IPS-20b (cell line): Measurements from ENCODE around the gene ATP5F1E.

Source experiments
- H3K27ac ChIP-seq: one replicate; pipeline ENCODE4 v1.5.1; 2013; ENCODE audit warnings: low read length
- H3K27me3 ChIP-seq: 2 replicates; pipeline ENCODE4 v1.6.1; 2013; ENCODE audit warnings: mild to moderate bottlenecking, low read length, inconsistent platforms; ENCODE audit not compliant: insufficient read depth
- H3K36me3 ChIP-seq: 2 replicates; pipeline ENCODE4 v1.6.1; 2013; ENCODE audit warnings: low read depth, mild to moderate bottlenecking, inconsistent platforms, low read length, moderate library complexity; ENCODE audit not compliant: insufficient read depth
- H3K4me1 ChIP-seq: 2 replicates; pipeline ENCODE4 v1.6.1; 2013; ENCODE audit warnings: mild to moderate bottlenecking, control low read depth, inconsistent platforms, low read length, moderate library complexity; ENCODE audit not compliant: insufficient read depth
- H3K4me3 ChIP-seq: 2 replicates; pipeline ENCODE4 v1.5.1; 2013; ENCODE audit warnings: mild to moderate bottlenecking, low read length, inconsistent platforms
- H3K9ac ChIP-seq: 2 replicates; pipeline ENCODE4 v1.6.1; 2013; ENCODE audit warnings: low read depth, mild to moderate bottlenecking, inconsistent platforms, low read length, moderate library complexity
- H3K9me3 ChIP-seq: 2 replicates; pipeline ENCODE4 v1.6.1; 2013; ENCODE audit warnings: mild to moderate bottlenecking, low read depth, low read length, inconsistent platforms; ENCODE audit not compliant: insufficient read depth

The ATP5F1E gene

DNA sequence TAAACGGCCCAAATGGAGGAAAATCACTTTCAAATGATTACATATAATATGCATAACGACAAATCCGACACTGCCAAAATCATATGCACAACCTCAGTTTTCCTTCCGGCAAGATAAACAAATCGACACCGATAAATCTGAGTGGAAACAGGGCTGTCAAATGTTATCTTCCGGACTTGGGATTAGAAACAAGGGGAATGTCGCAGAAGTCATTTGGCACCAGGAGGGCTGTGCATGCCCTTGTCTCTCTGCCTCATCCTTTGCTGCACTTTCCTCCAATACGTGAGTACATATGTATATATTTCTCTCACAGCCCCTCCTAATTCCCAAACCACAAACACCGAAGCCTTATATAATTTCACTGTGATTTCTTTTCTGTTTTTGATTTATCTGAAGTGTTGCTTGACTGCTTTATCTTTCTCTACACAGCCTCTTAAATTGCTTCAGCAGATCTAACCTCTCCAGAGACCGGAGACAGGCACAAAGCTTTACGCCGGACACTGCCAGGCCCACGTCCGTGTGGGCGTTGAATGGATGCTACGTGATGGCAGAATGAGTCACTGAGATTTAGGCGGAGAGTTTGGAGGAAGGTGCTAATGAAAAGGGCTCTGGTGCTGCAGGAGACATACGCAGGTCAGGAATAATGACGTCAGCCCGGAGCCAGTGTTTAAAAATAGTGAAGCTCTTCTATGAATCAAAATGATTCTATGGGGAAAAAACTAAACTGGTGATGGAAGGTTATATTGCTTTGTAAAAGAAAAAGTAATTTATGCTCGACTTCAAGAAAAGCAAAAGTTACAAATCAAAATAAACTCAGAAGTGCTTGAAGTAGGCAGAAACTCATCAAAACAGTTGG is 31.5 kb upstream of the ATP5F1E start:
- H3K27ac ChIP-seq, result no peak overlapping the region
- no peaks in the 10 kb centered on the region for H3K4me1 ChIP-seq
- H3K36me3 ChIP-seq, result no peaks in the 10 kb centered on the region
- H3K4me3 ChIP-seq, result no peak overlapping the region
- H3K27me3 ChIP-seq, result no peaks in the 10 kb centered on the region
- H3K9me3 ChIP-seq, result no peaks in the 10 kb centered on the region
- H3K9ac ChIP-seq, result no peak overlapping the region

DNA sequence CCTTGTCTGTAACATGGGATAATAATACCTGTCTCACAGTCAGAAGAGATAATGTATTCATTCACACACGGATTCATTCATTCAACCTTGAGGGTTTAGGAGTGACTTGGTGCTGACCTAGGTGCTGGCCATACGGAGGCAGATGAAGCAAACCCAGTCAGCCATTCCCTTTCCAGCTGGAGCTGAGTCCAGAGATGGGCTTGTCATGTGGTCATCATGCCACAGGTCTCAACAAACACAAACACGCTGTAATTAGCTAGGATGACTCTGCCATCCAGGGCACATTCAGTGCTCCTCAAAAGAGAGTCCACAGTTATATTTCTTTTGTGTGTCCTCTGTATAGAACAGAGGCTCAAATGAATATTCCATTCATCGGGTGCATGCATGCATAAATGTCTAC is 29.9 kb upstream of the ATP5F1E start:
- no peaks in the 10 kb centered on the region for H3K4me1 ChIP-seq
- H3K36me3 ChIP-seq, result no peaks in the 10 kb centered on the region
- no peak overlapping the region for H3K4me3 ChIP-seq
- H3K9me3 ChIP-seq, result no peaks in the 10 kb centered on the region
- H3K9ac ChIP-seq, result no peak overlapping the region
- no peaks in the 10 kb centered on the region for H3K27me3 ChIP-seq
- H3K27ac ChIP-seq, result no peak overlapping the region

DNA sequence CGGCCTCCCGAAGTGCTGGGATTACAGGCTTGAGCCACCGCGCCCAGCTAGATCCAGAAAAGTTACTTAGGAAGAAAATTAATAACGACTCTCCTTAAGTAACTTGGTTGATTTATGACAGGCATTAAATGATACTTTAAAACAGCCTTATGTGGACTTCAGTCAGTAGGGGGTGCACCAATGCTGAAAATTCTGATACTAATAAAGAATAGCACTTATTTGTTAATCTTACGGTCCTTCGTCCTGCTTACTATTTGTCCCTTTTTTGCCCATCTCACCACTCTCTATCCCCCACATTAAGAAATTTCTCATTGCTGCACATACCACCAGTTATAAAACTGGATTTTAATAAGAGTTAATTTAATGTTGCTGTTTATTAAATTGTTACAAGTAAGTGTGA is 23.2 kb upstream of the ATP5F1E start:
- Histone ChIP-seq H3K4me3 (no peak overlapping the region), H3K27me3 (peaks cover 9% of the 10 kb centered on the region; the same call in 1 of the 2 replicates), H3K9me3 (no peaks in the 10 kb centered on the region), H3K36me3 (no peaks in the 10 kb centered on the region), H3K4me1 (no peaks in the 10 kb centered on the region), H3K27ac (no peak overlapping the region), H3K9ac (no peak overlapping the region)

DNA sequence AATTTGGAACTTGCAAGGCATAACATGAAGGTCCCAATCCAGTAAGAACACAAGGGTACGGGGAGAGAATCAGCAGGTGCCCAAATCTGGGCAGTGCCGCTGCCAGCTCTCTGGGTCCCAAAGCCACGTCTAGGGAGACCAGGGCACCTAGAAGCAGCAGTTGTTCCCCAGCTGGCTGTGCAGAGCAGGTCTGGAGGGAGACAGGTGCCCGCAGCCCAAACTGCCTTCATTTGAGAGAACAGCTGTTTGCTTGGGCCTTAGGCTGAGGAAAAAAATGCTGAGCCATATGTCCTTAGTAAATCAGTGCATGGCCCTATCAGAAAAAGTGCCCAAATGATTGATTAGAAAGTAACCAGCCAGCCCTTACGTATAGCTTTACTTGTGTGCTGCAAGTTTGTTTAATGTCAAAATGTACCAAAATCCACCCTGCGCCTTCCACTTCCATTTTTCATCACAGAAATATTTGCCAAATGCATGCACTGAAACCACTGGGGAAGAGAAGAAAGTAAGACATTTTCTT is 19.6 kb upstream of the ATP5F1E start:
- Histone ChIP-seq H3K27me3 (peaks cover 25% of the 10 kb centered on the region), H3K4me1 (no peaks in the 10 kb centered on the region), H3K27ac (no peak overlapping the region), H3K36me3 (no peaks in the 10 kb centered on the region), H3K4me3 (no peak overlapping the region), H3K9ac (no peak overlapping the region), H3K9me3 (no peaks in the 10 kb centered on the region)

DNA sequence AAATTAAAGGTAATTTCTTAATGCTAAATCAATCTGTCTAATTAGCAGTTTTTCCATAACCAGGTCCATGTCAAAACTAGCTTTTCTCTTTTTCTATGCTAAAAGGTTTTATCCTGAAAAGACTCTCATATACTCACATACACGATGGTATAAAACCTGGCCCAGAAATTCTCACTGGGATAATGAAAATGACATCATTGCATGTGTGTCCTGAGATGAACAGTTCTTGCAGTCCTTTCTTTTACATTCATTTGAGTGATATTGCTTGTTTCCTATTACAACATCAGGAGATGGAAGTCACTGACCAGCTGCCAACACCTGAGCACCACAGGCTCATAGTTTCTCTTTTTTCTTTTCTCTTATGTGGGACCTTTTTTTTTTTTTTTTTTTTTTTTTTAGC is 18.3 kb upstream of the ATP5F1E start:
- no peaks in the 10 kb centered on the region for H3K9me3 ChIP-seq

DNA sequence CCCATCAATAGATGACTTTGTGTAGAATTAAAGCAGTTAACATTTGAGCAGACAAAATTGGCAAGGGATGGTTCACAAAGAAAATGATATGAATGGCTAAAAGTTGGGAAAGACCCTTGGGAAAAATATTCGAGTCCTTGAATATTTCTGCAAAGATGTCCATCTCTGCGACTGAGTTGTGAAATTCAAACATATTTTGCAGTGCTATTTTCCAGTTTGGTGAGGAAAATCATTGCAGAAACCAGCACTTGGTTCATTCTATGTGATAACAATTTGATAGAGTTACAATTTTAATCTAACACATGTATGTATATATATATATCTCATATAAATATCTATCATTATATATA is 16.5 kb upstream of the ATP5F1E start:
- H3K9me3 ChIP-seq, result no peaks in the 10 kb centered on the region

More for the DNA sequence above, 18.3 kb upstream of the ATP5F1E start:
- Histone ChIP-seq H3K27me3 (peaks cover 25% of the 10 kb centered on the region), H3K4me3 (no peak overlapping the region), H3K27ac (no peak overlapping the region), H3K9ac (no peak overlapping the region), H3K36me3 (no peaks in the 10 kb centered on the region), H3K4me1 (no peaks in the 10 kb centered on the region)

DNA sequence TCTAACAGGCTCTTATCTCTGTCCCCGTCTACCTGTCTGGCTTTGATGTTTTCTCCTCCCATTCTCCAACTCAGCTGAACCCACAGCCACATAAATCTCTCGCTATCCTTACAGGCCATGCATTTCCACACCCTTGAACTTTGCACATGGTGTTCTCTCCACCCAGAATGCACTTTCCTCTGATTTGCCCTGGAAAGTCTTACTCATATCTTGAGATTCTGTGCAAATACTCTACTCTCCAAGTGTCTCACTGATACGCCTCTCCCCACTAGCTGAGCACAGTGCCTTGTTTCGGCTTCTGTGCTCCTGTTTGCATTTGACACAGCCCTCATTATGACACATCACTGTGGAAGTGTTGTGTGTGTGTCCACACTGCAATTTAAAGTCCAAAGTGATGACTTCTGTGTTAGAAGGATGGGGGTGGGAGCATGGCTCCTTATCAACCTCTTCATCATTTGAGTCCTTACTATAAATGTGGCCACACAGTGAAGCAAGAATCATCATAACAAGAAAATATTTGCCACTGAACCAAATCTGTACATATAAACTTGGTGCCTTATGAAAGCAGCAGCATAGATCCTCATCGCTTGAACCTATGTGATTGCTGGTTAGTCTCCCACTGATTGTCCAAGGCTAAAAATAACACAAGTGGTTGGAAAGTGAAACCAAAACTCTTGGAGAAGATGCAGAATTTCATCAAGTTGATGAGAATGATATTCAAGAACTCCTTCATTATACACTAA is 16.0 kb upstream of the ATP5F1E start:
- Histone ChIP-seq H3K4me1 (no peaks in the 10 kb centered on the region), H3K27me3 (peaks cover 25% of the 10 kb centered on the region), H3K27ac (no peak overlapping the region), H3K4me3 (no peak overlapping the region), H3K9ac (no peak overlapping the region), H3K9me3 (no peaks in the 10 kb centered on the region), H3K36me3 (no peaks in the 10 kb centered on the region)

More for the DNA sequence above, 16.5 kb upstream of the ATP5F1E start:
- Histone ChIP-seq H3K27me3 (peaks cover 25% of the 10 kb centered on the region), H3K4me3 (no peak overlapping the region), H3K27ac (no peak overlapping the region), H3K36me3 (no peaks in the 10 kb centered on the region), H3K9ac (no peak overlapping the region), H3K4me1 (no peaks in the 10 kb centered on the region)

DNA sequence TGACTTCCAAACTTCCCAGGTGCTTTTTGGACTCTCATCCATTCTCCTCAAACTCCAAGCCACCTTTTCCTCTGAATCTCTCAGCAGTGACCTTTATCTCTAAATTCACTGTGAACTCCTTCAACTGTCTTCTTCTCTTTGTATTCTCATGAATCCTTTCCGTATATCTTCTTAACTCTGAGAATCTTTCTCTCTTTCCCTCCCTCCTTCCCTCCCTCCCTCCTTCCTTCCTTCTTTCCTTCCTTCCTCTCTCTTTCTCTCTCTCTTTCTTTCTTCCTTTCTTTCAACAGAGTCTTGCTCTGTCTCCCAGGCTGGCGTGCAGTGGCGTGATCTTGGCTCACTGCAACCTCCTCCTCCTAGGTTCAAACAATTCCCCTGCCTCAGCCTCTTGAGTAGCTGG is 14.7 kb upstream of the ATP5F1E start:
- no peaks in the 10 kb centered on the region for H3K9me3 ChIP-seq
- H3K27me3 ChIP-seq, result peaks cover 28% of the 10 kb centered on the region
- no peak overlapping the region for H3K27ac ChIP-seq
- no peaks in the 10 kb centered on the region for H3K36me3 ChIP-seq
- no peak overlapping the region for H3K4me3 ChIP-seq
- no peaks in the 10 kb centered on the region for H3K4me1 ChIP-seq
- H3K9ac ChIP-seq, result no peak overlapping the region

DNA sequence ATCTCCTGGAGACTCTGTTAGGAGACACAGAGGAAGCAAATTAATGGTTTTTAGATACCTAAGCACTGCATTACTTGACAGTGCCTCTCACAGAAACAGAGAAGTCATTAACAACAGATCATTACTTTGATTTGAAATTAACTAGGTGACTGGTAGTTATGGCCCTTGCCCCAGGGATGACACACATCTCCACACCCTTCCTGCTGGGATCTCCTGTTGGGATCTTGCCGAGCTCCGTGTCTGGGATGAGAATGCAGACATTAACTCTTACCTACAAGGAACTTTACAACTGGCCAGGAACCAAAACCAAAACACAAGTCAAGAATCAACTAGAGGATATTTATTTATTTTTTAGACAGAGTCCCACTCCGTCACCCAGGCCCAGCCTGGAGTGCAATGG is 12.7 kb upstream of the ATP5F1E start:
- H3K4me1 ChIP-seq, result no peaks in the 10 kb centered on the region
- H3K9me3 ChIP-seq, result no peaks in the 10 kb centered on the region
- no peak overlapping the region for H3K9ac ChIP-seq
- peaks cover 8% of the 10 kb centered on the region; the same call in 1 of the 2 replicates for H3K36me3 ChIP-seq
- H3K27me3 ChIP-seq, result peaks cover 19% of the 10 kb centered on the region; the same call in 1 of the 2 replicates
- no peak overlapping the region for H3K4me3 ChIP-seq
- H3K27ac ChIP-seq, result no peak overlapping the region

DNA sequence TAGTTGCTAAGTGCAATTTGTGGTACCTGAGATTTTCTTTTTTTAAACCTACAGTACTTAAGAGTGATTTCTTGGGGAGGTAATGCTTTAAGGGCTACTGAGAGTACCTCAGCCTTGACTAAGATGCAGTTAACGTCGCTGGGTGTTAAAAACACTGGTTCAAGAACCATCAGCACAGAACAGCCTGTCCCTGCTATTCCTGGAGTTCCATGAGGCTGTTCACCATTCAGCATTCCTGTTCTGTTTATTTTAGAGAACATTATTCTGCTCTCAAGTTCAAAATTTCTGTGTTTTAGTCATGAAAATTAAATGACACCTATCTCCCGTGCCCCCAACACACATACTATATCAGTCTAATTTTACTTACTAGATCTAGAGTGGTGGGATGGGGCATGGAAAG is 12.2 kb upstream of the ATP5F1E start:
- H3K36me3 ChIP-seq, result peaks cover 8% of the 10 kb centered on the region; the same call in 1 of the 2 replicates
- H3K4me1 ChIP-seq, result no peaks in the 10 kb centered on the region
- H3K9me3 ChIP-seq, result no peaks in the 10 kb centered on the region
- H3K9ac ChIP-seq, result no peak overlapping the region
- no peak overlapping the region for H3K4me3 ChIP-seq
- peaks cover 14% of the 10 kb centered on the region; the same call in 1 of the 2 replicates for H3K27me3 ChIP-seq
- H3K27ac ChIP-seq, result no peak overlapping the region

DNA sequence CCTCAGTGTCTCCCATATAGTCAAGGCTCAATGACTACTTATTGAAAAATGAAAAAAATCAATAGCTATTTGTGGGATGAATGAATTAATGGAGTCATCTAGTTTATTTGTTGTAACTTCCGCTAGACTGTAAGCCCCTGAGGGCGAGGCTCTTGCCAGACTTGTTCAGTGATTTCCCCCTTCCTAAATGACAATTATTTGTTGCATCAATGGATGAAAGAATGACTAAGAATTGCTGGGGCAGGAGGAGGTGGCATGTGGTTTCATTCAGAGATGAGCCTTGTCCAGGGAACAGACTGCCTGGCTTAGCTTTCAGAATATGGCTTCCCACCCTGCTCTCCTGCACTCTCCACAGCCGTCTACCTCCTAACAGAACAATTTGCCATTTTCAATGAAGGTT is 11.6 kb upstream of the ATP5F1E start:
- H3K9me3 ChIP-seq, result no peaks in the 10 kb centered on the region
- H3K27ac ChIP-seq, result no peak overlapping the region
- H3K27me3 ChIP-seq, result peaks cover 13% of the 10 kb centered on the region; the same call in 1 of the 2 replicates
- no peaks in the 10 kb centered on the region for H3K4me1 ChIP-seq
- no peak overlapping the region for H3K4me3 ChIP-seq
- H3K36me3 ChIP-seq, result peaks cover 8% of the 10 kb centered on the region; the same call in 1 of the 2 replicates
- H3K9ac ChIP-seq, result 0 out of 2 replicates have a peak overlapping the region, but pooled peaks have one; percentile 63
